A673 (cell line): ENCODE results near the gene PEX5L. TPM values are rescaled to one million over a fixed set of nuclear protein-coding genes. Genes with fewer than 3 reads are reported as not detected.

ENCODE experiments used
- BruUV-seq: library from RNA; stranded (reverse); fragments of 400-500 nt; replicated peaks from 2 replicates; lab custom pipeline; 2021; lab: Mats Ljungman, UMichigan
- CTCF ChIA-PET: fragments of 300-600 bp; sonication (Branson Sonifier 250); formaldehyde crosslinking; loops from one replicate; lab custom pipeline; 2022; ENCODE audit warnings: antibody characterized with exemption; lab: Charles Lee
- POLR2A ChIA-PET: fragments of 300-600 bp; sonication (Branson Sonifier 250); formaldehyde crosslinking; loops from one replicate; lab custom pipeline; 2022; ENCODE audit warnings: antibody characterized with exemption; ENCODE audit not compliant: low non-redundant PET; lab: Charles Lee
- DNase-seq: peaks from one replicate; pipeline ENCODE4 v3.0.0-alpha.2; 2015; ENCODE audit warnings: low spot score
- H3K27ac ChIP-seq: fragments of 200-600 bp; sonication (generic); 2 replicates; pipeline ENCODE4 v1.5.1; 2016; ENCODE audit warnings: mixed run types, low read depth, mild to moderate bottlenecking, mixed read lengths, antibody characterized with exemption, low read length; ENCODE audit not compliant: poor library complexity, severe bottlenecking
- H3K27me3 ChIP-seq: fragments of 200-600 bp; sonication (generic); replicated peaks from 2 replicates; pipeline ENCODE4 v1.6.1; 2017; ENCODE audit warnings: mixed run types, low read depth, mild to moderate bottlenecking, mixed read lengths, antibody characterized with exemption, low read length; ENCODE audit not compliant: insufficient read depth, poor library complexity
- H3K36me3 ChIP-seq: fragments of 200-600 bp; sonication (generic); 2 replicates; pipeline ENCODE4 v1.6.1; 2016; ENCODE audit warnings: mixed run types, mild to moderate bottlenecking, mixed read lengths, antibody characterized with exemption, low read length; ENCODE audit not compliant: insufficient read depth, poor library complexity, severe bottlenecking
- H3K4me1 ChIP-seq: fragments of 200-600 bp; sonication (generic); 2 replicates; pipeline ENCODE4 v1.6.1; 2017; ENCODE audit warnings: mixed run types, mild to moderate bottlenecking, mixed read lengths, antibody characterized with exemption, low read length; ENCODE audit not compliant: insufficient read depth, poor library complexity, severe bottlenecking
- H3K4me3 ChIP-seq: fragments of 200-600 bp; sonication (generic); 2 replicates; pipeline ENCODE4 v1.5.1; 2016; ENCODE audit warnings: low read depth, mixed run types, mild to moderate bottlenecking, mixed read lengths, low read length; ENCODE audit not compliant: poor library complexity, severe bottlenecking
- H3K9me3 ChIP-seq: fragments of 200-600 bp; sonication (generic); 2 replicates; pipeline ENCODE4 v1.6.1; 2016; ENCODE audit warnings: mixed run types, low read depth, mild to moderate bottlenecking, mixed read lengths, antibody characterized with exemption, low read length; ENCODE audit not compliant: poor library complexity, severe bottlenecking
- EZH2 ChIP-seq: fragments of 200-600 bp; sonication (generic); IDR thresholded peaks from 2 replicates; pipeline ENCODE4 v1.6.1; 2017; ENCODE audit warnings: borderline replicate concordance, low read depth, mild to moderate bottlenecking, mixed read lengths, antibody characterized with exemption, low read length; ENCODE audit not compliant: poor library complexity, severe bottlenecking
- intact Hi-C: fragments of 100-400 bp; cut with micrococcal nuclease; formaldehyde crosslinking; loops from one replicate; pipeline ENCODE4 v1.10.0; 2022; ENCODE audit not compliant: unreplicated experiment
- total RNA-seq: library from RNA; stranded (reverse); gene quantifications from 2 replicates; pipeline ENCODE4 v1.2.3, GENCODE V29; 2021
- TF ChIP-seq, protein P1 (sequence below): fragments of 300-800, 200-600 bp; sonication (generic); conservative IDR thresholded peaks from 2 replicates; pipeline ENCODE4 v1.5.1; 2017; ENCODE audit warnings: low read depth, mild to moderate bottlenecking, antibody characterized with exemption, low read length, moderate library complexity, mixed read lengths

Gene PEX5L
- total RNA-seq, 1 experiment from 2014 or later: not detected

DNA sequence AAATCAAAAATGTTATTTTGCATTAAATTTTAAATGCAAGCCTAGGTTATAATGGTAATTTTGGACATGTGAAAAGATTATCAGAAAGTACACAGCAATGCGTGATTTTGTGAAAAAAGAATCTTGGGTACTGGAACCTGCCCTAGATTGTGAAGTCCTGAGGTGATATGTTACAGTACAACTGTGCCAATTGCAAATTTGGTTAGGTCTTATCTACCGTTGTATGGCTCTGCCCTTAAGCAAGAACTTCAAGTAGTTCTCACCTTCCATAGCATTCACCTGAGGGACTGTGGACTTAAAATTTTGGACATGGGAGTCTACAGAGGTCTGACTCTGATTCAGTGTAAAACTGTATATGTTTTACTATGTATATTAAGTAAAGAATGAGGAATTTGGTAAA is 140.2 kb downstream of the PEX5L start:
- no peaks in the 10 kb centered on the region for H3K9me3 ChIP-seq
- H3K4me3 ChIP-seq: no peak overlapping the region
- ChIA-PET CTCF (no interaction called here), POLR2A (no interaction called here)
- no TSS peak for BruUV-seq
- H3K27me3 ChIP-seq: peaks cover 86% of the 10 kb centered on the region
- TF ChIP-seq, protein P1, sequence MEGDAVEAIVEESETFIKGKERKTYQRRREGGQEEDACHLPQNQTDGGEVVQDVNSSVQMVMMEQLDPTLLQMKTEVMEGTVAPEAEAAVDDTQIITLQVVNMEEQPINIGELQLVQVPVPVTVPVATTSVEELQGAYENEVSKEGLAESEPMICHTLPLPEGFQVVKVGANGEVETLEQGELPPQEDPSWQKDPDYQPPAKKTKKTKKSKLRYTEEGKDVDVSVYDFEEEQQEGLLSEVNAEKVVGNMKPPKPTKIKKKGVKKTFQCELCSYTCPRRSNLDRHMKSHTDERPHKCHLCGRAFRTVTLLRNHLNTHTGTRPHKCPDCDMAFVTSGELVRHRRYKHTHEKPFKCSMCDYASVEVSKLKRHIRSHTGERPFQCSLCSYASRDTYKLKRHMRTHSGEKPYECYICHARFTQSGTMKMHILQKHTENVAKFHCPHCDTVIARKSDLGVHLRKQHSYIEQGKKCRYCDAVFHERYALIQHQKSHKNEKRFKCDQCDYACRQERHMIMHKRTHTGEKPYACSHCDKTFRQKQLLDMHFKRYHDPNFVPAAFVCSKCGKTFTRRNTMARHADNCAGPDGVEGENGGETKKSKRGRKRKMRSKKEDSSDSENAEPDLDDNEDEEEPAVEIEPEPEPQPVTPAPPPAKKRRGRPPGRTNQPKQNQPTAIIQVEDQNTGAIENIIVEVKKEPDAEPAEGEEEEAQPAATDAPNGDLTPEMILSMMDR: no peak
- TF ChIP-seq EZH2: no peak
- peaks cover 7% of the 10 kb centered on the region for H3K4me1 ChIP-seq
- DNase-seq: no peak
- H3K36me3 ChIP-seq: no peaks in the 10 kb centered on the region
- no peak overlapping the region for H3K27ac ChIP-seq
- intact Hi-C loops: no loop called here

DNA sequence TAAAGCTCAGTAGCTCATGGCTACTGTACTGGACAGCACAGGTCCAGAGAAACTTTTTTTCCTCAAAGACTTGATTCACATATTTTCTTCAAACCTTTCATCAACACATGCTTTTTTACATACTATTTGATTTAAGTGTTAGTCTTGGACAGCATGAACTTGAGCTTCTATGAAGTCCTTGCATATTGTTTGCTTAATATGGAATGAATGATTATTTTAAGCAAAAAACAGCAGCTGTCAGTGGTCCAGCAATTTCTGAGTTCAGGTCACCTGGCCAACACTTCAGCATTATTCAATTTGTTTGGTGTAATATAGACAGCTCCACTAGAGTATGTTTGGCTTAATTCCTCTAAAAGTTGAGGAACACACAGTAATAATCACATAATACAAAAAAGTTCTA is 141.4 kb downstream of the PEX5L start:
- peaks cover 74% of the 10 kb centered on the region for H3K27me3 ChIP-seq
- no peak for TF ChIP-seq EZH2
- TF ChIP-seq, protein P1: no peak
- H3K27ac ChIP-seq: no peak overlapping the region
- no peak for DNase-seq
- H3K4me3 ChIP-seq: no peak overlapping the region
- intact Hi-C loops: no loop called here
- H3K9me3 ChIP-seq: no peaks in the 10 kb centered on the region
- ChIA-PET POLR2A (interaction anchor here (0.6 kb wide), 1 partner anchor 15 kb away, joined by 3 read pairs; no protein-coding TSS in a partner anchor), CTCF (no interaction called here)
- no peaks in the 10 kb centered on the region for H3K36me3 ChIP-seq
- BruUV-seq: no TSS peak
- H3K4me1 ChIP-seq: peaks cover 7% of the 10 kb centered on the region

DNA sequence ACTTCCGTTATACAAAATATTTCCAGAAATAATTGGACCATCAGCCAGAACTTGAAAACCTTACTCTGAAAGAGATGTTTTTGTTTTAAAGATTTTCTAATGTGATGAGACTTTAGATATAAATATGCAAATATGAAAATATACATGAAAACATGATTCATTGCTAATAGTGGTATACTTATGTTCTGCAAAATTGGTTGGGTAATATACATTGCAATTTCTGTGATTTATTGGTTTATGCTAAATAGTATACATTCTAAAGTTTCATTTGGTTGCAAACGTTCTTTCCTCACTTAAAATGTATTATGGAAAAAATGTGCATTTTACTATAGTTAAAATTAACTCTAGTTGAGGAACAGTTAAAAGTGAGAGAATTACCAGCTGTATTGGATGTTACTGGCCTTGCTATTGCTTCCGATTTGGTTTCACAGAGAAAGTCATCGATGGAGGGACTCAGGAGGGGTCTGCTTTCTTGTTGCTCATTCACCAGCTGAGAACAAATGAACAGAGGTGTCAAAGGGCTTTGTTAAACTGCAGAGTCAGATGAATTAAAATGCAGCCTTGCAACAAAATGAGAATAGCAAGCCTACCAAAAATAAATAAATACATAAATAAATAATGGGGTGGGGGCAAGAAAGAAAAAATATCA is 149.3 kb downstream of the PEX5L start:
- ChIA-PET POLR2A (no interaction called here), CTCF (no interaction called here)
- H3K27me3 ChIP-seq: peaks cover 2% of the 10 kb centered on the region
- H3K4me3 ChIP-seq: no peak overlapping the region
- intact Hi-C loops: no loop called here
- H3K36me3 ChIP-seq: no peaks in the 10 kb centered on the region
- BruUV-seq: no TSS peak
- no peak overlapping the region for H3K27ac ChIP-seq
- H3K4me1 ChIP-seq: no peaks in the 10 kb centered on the region
- DNase-seq: no peak
- TF ChIP-seq EZH2: no peak
- TF ChIP-seq, protein P1: no peak
- H3K9me3 ChIP-seq: no peaks in the 10 kb centered on the region
